ENCODE results near the gene ITPR2. TPM values are rescaled to one million over a fixed set of nuclear protein-coding genes. Genes with fewer than 3 reads are reported as not detected.

ITPR2 gene
- total and polyA plus RNA-seq, 12 donors, result 5.1 to 144 (median 66.4) TPM

DNA sequence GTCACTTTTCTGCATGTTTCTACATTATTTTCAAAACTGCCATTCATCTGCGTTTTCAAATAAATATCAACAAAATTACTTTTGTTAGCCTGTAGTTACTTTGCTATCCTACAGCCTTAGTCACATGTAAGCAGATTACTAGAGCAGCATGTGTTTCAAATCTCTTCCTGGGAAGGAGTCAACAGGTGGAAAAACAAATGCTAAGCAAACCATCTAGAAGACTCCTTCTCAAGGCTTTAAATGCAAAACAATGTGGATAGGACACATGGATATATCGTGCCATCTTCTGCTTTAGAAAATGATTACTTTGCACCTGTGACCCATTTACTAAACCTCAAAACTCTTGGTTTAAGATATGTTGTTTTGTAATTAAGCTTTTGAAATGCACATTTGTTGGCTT lies 528.7 kb downstream of the ITPR2 start:
- no peaks in the 10 kb centered on the region for H3K27me3 ChIP-seq
- no peak for DNase-seq
- TF ChIP-seq, protein P1, sequence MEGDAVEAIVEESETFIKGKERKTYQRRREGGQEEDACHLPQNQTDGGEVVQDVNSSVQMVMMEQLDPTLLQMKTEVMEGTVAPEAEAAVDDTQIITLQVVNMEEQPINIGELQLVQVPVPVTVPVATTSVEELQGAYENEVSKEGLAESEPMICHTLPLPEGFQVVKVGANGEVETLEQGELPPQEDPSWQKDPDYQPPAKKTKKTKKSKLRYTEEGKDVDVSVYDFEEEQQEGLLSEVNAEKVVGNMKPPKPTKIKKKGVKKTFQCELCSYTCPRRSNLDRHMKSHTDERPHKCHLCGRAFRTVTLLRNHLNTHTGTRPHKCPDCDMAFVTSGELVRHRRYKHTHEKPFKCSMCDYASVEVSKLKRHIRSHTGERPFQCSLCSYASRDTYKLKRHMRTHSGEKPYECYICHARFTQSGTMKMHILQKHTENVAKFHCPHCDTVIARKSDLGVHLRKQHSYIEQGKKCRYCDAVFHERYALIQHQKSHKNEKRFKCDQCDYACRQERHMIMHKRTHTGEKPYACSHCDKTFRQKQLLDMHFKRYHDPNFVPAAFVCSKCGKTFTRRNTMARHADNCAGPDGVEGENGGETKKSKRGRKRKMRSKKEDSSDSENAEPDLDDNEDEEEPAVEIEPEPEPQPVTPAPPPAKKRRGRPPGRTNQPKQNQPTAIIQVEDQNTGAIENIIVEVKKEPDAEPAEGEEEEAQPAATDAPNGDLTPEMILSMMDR (IDR thresholded peaks at IDR 0.05), result no peak
- TF ChIP-seq POLR2A (IDR thresholded peaks at IDR 0.05), result no peak
- H3K9me3 ChIP-seq (replicated peaks in 1 of 3), result no peaks in the 10 kb centered on the region
- no peak overlapping the region for H3K4me3 ChIP-seq
- intact Hi-C loops (cut with DNase I), result no loop called here
- no peak overlapping the region for H3K27ac ChIP-seq
- H3K36me3 ChIP-seq (replicated peaks in 1 of 2), result no peaks in the 10 kb centered on the region
- peaks cover 0 to 5% of the 10 kb centered on the region in 2 donors for H3K4me1 ChIP-seq (replicated peaks in 1 of 2)
- WGBS, 4 donors, result 80 to 97% (median 87%) methylated on average over 2 of the region's 2 CpGs

DNA sequence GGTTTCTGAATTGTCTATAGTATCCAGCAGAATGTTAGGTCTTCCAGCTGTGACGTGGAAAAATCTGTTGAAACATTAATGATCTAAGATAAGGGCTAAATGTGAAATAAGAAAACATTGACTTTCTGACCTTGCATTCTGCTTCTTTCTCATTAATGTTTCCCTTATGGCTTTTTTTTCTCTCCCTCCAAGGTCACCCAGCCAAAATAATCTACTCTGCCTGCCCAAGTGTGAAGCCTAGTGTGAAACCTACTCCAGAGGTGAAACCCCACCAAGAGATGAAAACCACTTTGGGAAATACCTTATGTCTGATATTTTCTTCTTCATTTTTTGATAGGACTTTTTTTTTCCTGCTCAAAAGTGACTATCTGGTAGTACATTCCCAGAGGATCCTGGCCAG lies 529.6 kb downstream of the ITPR2 start:
- WGBS, 4 donors, result 44 to 57% (median 53%) methylated on average over 1 of the region's 1 CpG
- H3K27me3 ChIP-seq, result no peaks in the 10 kb centered on the region
- H3K9me3 ChIP-seq (replicated peaks in 1 of 3), result no peaks in the 10 kb centered on the region
- no peak overlapping the region for H3K4me3 ChIP-seq
- H3K4me1 ChIP-seq (replicated peaks in 1 of 2), result peaks cover 5 to 13% of the 10 kb centered on the region in 2 donors
- intact Hi-C loops (cut with DNase I), result no loop called here
- H3K27ac ChIP-seq, result no peak overlapping the region
- DNase-seq, result no peak
- H3K36me3 ChIP-seq (replicated peaks in 1 of 2), result no peaks in the 10 kb centered on the region
- TF ChIP-seq POLR2A (IDR thresholded peaks at IDR 0.05), result no peak
- TF ChIP-seq, protein P1 (IDR thresholded peaks at IDR 0.05), result no peak

DNA sequence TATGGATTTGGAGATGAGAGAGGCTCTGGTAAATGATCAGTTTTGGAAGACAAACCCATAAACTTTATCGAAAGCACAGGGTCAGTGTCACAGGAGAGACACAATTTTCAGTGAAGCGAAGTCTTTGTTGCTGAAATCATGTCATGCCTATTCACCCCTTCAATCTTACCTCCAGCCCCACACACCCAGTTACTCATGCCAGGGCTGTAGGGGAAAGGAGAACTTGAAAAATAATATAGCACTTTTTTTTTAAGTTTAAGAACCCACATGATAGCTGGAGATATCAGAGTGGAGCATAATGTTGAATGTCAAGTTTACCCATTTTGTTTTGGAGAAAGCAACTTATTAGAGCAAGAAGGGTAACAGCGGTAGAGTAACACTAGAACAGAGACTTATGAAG lies 530.2 kb downstream of the ITPR2 start:
- Histone ChIP-seq H3K27ac (no peak overlapping the region), H3K27me3 (no peaks in the 10 kb centered on the region), H3K9me3 (replicated peaks in 1 of 3) (no peaks in the 10 kb centered on the region), H3K4me1 (replicated peaks in 1 of 2) (peaks cover 7 to 18% of the 10 kb centered on the region in 2 donors), H3K36me3 (replicated peaks in 1 of 2) (no peaks in the 10 kb centered on the region), H3K4me3 (no peak overlapping the region)
- TF ChIP-seq, protein P1 (IDR thresholded peaks at IDR 0.05), result no peak
- TF ChIP-seq POLR2A (IDR thresholded peaks at IDR 0.05), result no peak
- WGBS, 4 donors, result 97 to 99% (median 98%) methylated on average over 3 of the region's 3 CpGs
- no peak for DNase-seq
- intact Hi-C loops (cut with DNase I), result no loop called here

DNA sequence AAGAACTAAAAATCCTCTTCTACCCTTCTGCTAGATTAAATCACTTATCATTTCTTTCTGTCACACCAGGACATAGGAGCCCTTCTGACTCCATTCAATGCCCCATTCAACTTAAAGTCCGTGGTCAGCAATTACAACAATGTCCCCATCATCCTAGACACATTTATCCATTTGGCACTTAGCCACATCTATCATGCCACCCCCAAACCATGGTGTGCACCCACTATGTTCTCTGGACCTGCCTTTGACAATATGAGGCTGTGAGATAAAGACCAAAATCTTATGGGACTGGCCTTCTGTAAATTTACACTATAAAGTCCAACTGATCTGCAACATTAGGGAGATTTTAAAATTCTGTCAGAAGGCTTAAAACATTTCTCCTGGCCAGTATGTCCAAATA lies 533.2 kb downstream of the ITPR2 start:
- no peak for DNase-seq
- H3K4me1 ChIP-seq (replicated peaks in 1 of 2), result peaks cover 7 to 18% of the 10 kb centered on the region in 2 donors
- no peaks in the 10 kb centered on the region for H3K36me3 ChIP-seq (replicated peaks in 1 of 2)
- intact Hi-C loops (cut with DNase I), result no loop called here
- H3K27me3 ChIP-seq, result no peaks in the 10 kb centered on the region
- H3K27ac ChIP-seq, result peak overlapping the region in 3 of 5 donors; percentile 74 to 84 (median 82)
- no peaks in the 10 kb centered on the region for H3K9me3 ChIP-seq (replicated peaks in 1 of 3)
- H3K4me3 ChIP-seq, result no peak overlapping the region
- WGBS, 4 donors, result 85 to 100% (median 89%) methylated on average over 1 of the region's 1 CpG
- TF ChIP-seq POLR2A (IDR thresholded peaks at IDR 0.05), result no peak
- TF ChIP-seq, protein P1 (IDR thresholded peaks at IDR 0.05), result no peak

Measured in adrenal gland (tissue), 12 donors.